ENCODE measurements around the gene SDCCAG8.

Gene SDCCAG8

DNA sequence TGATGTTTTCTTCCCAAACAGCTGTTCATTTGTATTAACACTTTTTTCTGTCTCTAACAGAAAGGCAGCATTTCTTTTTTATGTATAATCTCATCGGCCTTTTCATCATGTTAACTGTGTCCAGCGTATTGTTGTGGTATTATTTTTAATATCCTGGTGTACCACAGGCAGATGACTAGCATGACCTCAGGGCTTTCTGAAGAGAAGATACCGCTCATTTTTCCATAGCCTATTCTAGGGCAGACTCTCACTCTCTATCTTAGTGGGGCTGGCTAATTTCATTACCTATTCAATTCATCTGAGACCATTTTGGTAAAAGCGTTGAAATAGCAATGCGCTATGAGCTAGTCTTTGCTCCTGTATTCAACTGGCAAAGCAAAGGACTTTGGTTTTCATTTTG lies 209.9 kb downstream of the SDCCAG8 start:
- no peak for DNase-seq

DNA sequence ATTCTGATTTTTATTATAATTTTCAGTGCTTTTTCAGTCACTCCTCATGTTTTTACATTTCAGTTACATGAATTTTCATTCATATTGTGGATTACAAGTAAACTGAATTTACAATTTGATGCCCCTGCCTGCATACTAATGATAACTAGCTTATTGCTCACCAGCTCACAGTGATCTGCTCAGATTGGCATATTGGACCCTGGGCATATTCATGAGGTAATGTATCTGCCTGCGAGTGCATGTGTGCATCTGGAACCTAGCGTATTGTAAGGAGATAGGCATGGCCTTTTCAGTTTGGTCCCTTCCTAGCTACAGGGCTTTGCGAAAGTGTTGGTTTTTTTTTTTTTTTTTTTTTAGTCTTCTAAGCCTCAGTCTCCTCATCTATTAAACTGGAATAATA lies 213.7 kb downstream of the SDCCAG8 start:
- no peak for DNase-seq

DNA sequence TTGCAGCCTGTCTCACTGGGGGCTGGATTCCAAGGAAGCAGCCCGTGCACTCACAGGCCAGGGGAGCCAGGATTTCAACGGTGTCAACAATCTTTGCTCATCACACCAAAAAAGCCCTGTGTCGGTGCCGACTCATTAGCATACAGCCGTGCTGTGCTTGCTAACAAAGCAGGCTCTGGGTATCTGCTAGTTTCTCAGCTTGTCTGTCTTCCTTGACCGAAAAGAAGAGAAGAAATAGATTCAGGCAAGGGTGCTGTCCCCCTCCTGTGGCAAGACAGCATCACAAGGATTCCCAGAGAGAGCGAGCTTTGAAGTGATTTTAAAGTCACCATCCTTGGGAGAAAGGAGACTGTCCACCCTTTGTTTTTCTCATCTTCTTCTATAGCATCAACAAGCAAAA lies 214.7 kb downstream of the SDCCAG8 start:
- no peak for DNase-seq

DNA sequence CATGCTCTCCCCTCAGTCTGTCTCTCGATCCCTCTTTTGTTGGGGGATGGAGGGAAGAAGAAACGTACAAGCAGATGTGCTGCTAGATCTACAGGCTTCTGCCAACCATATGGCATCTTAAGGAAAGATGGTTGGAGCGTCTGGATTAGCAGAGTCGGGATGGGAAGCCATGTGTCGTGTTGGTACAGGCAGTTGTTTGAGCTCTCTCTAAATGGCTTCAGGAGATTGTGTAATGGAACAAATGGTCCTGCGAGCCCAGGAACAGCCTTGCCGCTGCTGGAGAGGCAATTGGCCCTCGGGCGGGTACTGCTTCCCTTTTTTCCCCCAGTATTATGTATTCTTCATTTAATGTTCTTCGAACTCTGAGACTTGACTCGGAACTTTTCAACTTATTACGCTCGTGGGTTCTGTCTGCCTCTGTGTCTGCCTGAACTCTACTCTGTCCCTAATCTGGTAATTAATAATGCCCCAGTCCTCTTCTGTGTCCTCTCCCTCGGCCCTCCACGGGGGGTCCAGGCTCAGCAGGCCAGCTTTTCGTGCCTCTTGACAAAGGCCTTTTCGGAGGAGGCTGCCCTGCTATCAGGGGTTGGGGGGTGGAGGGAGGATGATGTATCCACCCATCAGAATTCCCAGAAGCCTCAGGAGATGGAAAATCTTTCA lies 215.3 kb downstream of the SDCCAG8 start:
- DNase-seq = no peak

DNA sequence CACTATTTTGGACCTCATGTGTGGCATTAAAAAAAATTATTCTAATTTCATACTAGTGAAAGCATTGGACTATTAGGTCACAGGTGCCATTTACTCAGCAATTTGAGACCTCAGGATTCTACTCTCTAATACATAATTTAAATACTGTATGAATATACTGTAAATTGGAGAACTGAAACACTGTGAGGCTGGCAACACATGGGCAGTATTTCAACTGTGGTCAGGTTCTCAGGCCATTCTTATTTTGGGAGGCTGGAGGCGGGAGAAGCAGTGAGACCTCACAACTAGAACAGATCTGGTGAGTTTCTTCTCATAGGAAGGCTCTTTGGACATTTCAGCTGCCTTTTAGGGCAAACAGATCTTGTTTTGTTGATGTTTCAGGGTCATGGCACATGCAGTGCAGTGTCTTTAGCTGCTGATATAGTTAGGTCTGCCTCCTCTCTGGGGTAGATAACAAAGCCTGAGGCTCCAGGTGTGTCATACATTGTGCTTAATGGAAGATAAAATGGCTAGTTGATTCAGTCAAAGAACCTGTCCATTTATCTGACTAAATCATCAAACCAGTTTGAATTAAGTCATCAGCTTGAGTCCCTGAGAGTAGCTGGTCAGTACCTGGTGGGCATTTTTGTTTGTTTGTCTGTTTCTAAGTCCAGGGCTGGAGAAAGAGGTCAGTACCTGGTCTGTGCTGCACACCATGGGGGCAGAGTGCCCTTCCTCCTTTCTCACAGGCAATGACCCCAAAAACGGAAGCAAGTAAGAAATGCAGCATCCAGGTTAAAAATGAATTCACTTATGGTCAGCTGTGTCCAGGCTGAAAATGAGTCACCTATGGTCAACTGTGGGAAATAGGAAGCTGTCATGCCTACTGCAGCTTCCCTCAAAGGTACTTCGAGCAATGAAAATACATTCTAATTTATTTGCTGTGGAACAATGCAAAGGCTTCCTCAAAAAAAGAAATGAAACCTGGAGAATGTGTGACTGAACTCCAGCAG lies 216.2 kb downstream of the SDCCAG8 start:
- DNase-seq = no peak

DNA sequence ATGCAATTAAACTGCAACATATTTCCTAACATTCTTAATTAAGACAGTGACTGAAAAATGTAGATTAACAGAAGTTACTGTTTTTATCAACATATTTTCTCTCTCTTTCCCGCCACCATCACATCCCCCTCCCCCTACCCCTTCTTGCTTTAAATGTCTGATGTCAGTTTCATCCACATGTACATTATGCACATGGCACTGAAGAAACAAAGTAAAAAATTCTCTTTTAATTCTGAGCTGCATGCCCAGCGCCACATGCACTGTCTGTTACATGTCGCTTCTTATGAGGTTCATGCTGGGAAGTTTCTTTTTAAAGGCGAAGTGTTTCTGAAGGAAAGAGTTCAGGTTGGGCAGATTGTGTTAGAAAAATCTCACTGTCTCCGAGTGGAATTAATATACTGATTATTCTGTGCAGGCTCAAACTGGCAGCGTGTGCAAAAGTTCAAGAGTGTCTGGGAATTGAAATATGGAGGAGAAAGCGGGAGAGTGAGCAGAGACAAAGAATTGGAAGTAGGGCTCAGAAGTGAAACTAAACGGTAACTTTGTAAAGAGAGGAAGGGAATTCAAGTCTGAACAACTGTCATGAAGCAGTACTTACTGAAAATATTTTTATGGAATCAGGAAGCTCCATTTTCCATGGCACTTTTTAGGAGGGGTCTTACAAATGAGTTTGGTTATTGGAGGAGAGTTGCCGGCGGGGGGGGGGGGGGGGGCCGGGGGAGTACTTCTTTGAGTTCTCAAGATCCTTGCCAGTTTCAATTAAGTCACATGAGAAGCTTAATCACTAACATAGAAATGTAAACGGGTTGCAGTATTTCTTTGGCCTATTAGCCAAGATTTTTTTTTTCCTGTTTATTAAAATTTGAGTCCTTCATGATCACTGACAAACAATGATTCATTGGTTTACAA lies 217.6 kb downstream of the SDCCAG8 start:
- DNase-seq = no peak

DNA sequence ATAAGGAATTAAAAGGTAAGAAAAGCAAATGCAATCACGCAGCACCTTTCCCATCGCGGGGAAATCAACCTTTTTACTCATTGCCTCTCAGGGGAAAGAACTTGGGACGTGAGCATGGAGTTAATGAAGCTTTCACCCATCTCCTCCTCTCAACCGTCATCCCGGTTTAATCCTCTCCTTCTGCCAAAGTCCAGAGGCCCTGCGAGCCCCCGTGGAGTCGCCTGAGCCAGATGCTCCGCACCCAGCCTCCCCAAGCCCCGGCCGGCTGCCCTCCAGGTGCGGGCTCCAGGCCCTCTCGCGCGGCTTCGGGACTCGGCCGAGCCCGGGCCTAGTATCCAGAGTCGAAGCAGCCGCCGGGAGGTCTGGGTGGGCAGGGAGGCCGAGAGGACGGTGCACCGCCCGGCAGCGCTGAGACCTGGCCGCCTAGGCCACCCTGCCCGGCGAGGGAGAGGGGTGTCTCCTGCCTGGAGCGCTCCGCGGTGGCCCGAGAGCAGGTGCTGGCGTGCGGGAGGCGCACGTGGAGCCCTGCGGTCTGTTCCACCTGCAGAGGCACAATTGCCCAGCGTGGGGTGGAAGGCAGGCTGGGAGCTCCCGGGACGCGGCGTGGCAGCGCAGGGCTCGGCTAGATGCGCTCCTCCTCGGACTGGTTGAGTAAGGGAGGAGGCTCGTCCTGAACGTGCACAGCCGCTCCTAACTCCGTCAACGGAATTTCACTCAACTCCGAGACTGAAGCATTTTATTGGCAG lies 218.5 kb downstream of the SDCCAG8 start:
- DNase-seq = no peak

DNA sequence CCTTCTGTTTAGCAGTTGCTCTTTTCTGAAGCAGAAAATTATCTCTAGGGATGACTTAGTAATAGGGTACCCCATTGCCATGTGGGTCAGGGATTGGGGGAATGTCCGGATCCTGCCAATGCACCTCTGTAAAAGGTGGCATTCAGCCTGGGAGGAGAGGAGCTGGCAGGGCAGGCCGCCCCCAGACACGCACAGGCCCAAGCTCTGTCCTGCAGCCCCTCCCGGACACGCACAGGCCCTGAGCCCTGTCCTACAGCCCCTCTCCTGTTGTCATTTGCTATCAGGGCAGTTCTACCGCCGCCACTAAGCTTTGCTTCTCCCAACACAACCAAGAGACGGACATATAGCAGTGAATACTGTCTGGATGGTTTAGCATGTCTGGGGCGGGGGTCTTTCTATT lies 219.1 kb downstream of the SDCCAG8 start:
- DNase-seq = no peak

DNA sequence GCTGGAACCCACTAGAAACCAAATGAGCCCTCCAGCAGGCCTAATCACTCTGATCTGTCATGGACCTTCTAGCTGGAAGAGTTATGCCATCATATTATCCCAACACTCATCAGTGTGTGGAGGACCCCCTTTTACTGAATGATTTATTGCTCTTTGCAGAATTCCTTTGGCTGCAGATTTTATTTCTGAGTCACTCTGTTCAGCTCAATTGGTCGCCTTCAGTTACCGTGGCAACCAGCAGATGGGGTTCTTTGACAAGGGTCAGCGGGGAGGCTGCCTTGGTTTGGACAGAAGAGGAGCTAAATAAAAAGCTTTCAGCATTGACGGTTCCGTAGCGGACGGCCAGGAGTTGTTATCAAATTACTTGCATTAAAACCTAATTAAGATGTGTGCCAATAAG lies 220.1 kb downstream of the SDCCAG8 start:
- no peak for DNase-seq

DNA sequence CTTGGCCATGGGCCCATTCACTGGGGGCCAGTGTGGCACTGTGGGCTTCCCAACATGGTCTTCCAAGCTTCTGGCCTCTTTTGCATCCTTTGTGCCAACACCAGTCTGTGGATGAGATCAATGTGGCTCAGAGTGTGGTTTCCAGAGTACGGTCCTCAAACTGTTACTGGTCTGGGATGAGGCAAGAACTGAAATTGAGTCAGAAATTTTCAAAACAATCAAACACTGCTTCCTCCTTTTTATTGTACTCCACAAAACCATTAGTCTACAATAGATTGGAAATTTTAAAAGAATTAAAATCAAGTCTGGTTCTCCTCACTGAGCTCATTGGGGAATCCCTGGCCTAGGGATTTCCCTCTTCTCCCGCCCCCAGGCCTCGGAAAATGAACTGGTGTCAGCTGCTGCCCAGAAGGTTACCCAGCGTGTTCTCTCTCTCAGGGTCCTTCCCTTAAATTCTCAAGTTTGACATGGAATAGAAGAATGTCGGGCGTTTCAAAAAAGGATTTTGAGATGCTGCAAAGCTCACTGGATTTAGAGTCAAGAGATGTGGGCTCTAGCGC lies 222.0 kb downstream of the SDCCAG8 start:
- DNase-seq = no peak

DNA sequence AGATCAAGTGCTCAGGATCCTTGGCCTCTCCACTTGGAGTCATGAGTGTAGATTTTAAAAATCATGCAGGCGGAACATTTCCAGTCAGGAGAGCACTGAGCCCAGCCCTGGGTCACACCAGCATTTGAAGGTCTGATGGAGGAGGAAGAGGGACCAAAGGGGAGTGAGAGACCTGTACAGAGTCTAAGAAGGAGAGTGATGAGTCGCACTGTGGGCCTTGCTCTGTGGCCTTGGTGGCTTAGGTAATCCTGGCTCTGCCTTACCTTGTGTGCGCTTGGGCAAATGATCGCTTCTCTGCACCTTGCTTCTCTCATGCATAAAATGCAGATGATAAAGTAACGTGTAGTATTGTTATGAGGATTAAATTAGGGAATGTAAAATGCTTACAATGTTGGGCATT lies 225.3 kb downstream of the SDCCAG8 start:
- no peak for DNase-seq

DNA sequence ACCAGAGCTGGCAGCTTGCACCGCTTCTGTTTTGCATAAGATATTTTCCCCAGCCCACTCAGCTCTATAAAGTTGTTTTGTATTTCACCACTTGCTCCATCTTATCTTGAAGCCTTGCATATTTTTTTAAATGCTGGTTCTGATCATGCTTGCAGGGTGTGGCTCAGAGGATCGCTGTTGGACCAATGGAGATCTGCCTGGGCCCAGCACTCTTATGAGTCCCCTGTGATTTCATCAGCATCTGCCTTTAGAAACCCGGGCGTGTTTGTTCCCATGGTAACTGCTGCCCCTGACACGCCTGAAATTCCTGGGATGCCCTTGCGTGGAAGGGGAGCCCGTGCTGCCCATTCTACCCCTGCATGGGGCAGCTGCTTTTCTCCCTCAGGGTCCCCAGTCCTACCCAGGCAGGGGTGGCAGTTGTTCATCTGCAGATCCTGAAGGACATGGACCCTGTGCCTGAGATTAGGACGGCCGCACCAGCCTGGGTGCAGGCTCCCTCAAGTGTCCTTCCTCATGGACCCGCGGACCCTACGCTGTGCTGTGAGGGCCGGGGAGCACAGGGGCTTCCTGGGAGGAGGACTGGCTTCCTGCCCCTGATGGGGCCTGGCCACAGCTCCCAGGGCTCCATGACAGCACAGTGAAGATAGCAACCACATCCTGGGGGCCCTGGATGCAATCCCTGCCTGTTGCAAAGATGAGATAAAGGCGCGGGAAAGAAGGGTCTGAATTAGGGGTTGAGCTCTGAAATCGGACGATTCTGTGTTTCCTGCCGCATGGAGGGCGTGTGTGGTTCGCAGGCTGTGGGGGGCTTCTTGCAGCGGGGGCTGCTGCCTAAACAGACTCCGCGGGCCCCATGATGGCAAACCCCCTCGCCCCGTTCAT lies 226.5 kb downstream of the SDCCAG8 start:
- no peak for DNase-seq

DNA sequence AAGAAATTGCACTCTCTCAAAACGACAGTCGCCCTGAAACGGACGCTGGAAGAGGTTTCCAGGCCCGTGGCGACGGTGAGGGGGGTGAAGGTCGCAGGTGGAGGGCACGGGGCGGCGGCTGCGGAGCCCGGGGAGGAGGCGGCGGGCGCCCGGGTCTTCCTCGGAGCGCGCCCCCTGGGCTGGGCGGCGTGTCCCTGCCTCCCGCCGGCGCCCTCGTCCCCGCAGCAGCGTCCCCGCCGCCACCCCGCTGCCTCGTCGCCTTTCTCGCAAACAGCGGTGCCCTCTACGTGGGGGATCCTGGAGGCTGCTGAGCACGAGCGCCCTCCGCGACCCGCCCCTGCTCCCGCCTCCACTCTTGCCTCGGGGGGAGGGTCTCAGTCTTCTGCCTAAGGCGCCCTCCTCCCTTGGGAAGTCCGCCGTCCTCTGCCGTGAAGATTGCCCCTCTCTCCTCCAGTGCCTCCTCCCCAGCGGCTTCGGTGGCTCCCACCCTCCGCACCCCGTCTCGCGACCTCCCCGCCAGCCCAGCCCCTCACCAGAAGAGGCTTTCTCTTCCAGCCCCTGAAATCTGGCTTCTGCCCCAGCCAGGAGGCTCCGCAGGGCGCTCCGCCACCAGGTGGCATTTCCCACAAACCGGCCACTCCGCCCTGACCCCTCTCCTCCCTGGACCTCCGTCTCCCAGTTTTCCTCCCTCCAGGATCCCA lies 227.4 kb downstream of the SDCCAG8 start:
- DNase-seq = no peak

DNA sequence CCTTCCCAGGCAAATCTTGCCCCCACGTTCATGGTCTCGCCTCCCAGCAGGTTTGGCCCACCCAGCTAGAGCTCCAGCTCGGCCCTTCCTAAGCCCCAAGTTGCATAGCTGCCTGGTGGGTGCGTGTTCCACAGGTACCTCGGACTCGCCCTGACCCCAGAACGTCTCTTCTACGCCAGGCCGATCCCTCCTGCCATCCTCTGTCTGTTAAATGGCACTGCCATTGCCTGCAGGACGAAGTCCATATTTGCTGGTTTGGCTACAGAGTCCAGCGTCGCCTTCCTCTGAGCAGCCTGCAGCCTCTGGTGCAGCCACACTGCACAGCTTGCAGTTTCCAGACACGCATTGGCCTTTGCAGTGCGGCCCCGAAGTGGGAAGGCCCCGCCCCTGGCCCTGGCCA lies 228.1 kb downstream of the SDCCAG8 start:
- DNase-seq = no peak

DNA sequence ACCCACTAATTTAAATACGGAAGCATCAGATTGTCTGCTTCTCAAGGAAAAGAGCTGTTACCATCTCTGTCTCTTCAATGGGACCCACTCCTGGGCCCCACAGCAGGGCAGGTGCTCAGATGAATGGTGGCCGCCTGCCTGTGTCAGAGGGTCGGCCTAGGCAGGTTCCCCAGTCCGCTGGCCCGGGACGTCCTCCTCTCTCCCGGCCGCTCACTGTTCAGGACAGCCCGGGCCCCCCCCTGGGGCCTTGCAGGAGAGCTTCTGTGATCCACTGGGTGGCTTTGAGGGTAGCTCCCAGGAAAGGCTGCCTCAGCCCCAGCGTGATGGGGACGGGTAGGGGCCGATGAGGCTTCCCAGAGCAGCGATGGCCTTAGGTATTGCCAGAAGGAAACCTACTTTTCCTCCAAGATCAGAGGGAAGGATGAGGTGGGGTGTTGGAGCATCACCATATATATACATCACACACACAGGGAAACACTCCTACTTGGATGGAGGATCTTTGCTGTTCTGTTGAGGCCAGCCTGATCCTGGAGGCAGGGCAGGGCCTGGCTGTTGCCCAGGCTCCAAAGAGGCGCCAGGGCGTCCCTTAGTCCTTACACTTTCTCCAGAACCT lies 231.3 kb downstream of the SDCCAG8 start:
- DNase-seq = no peak

DNA sequence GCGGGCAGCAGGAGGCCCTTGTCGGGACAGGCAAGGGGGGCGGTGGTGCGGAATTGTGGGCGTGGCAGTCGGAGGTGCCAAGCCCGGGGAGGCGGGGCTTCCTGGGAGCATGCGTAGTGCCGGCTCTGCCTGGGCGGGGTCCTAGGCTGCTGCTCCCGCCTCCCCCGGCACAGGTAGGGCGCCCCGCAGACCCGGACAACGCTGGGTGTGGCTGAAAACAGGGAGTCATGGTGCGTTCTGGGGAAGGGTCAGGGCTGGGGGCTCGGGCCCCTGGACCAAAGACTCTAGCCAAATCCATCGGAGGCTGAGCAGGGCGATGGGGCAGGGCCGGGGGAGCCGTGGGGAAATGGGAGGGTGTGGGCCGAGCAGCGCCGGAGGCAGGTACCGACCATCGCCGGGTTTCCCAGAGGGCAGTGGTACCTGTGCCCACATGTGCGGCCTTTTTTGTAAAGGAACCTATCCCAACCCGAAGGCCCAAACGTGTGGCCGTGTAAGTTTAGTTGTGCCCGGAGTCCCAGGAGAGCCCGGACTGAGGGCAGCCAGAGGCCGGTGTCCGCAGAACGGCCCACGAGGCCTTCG lies 231.9 kb downstream of the SDCCAG8 start:
- no peak for DNase-seq

DNA sequence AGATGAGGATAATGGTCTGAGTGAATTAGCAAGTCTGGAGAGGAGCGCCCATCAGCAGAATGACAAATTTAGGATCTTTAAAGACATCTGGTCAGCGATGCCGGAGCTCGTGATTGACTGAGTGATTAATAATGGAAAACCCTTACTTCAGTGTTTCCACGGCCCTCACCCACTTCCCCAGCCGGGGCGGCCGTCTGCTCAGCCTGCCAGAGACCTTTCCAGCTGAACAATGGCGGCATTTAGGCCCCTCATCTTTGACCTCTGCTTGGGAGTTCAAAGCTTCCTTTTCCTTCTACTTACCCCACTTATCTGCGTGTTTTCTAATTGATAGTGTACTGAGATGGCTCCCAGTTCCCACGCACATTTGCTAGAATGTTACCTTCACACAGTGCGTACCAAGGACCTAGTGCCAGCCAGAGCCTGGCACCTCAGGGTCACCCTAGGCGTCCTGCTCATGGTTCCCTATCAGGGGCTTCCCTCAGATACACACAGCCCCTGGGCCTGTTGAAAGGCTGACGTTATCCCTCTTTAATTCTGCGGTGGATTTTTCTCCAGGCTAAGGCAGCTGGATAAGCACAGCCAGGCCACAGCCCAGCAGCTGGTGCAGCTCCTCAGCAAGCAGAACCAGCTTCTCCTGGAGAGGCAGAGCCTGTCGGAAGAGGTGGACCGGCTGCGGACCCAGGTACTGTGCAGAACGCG lies 232.8 kb downstream of the SDCCAG8 start:
- no peak for DNase-seq

DNA sequence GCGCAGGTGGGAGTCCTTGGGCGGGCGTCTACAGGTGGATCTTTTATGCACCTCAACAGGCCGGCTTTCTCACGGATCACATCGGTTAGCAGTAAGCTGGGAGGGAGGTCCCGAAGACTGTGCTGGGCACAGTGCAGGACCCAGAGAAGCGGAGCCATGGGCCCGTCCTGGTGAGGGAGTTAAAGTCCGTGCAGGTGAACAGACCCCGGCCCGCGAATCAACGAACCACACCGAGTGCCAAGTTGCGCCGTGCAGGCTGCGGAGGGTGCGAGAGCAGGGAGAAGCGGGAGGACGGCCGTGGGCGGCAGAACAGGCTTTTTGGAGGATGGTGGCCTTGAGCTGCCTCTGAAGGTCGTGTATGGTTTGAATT lies 233.3 kb downstream of the SDCCAG8 start:
- no peak for DNase-seq
